Loucy (cell line): Measurements from ENCODE around the gene TUFT1.

Experiments
- EZH2phosphoT487 ChIP-seq: fragments of 200-600 bp; IDR thresholded peaks from 2 replicates; pipeline ENCODE4 v1.6.1; 2018; ENCODE audit warnings: antibody characterized with exemption, mild to moderate bottlenecking, moderate library complexity, borderline replicate concordance
- TF ChIP-seq, protein P1 (sequence below): fragments of 200-600 bp; sonication (generic); conservative IDR thresholded peaks from 2 replicates; pipeline ENCODE4 v1.5.1; 2014; ENCODE audit warnings: mild to moderate bottlenecking, antibody characterized with exemption, low read length

DNA sequence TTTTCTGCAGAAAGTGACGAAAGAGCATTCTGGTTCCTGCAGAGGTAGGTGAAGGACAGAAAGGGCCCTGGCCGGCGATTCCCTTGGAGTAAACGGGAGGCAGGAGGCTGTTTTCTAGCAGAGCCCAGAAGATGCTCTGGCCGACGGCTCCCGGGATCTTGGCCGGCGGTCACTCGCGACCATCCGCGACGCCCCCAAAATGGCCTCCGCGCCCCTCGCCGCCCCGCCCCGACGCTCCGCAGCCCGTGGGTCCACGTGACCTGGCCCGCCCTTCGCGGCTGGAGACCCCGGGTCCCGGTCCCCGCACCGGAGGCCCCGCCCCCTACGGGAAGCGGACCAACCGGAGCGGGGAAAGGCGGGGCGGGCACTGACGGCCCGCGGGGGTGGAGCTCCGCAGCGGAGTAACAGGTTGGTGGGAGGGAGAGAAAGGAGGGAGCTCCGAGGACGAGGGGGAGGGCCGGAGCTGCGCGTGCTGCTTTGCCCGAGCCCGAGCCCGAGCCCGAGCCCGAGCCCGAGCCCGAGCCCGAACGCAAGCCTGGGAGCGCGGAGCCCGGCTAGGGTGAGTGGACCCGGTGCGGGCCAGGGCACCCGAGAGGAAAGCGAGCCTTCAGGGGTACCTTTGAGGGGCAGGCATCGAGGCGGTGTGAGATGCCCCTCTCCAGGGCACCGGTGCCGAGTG, 29.0 kb upstream of the TUFT1 start, which contains the start of gene CGN:
- TF ChIP-seq, protein P1, sequence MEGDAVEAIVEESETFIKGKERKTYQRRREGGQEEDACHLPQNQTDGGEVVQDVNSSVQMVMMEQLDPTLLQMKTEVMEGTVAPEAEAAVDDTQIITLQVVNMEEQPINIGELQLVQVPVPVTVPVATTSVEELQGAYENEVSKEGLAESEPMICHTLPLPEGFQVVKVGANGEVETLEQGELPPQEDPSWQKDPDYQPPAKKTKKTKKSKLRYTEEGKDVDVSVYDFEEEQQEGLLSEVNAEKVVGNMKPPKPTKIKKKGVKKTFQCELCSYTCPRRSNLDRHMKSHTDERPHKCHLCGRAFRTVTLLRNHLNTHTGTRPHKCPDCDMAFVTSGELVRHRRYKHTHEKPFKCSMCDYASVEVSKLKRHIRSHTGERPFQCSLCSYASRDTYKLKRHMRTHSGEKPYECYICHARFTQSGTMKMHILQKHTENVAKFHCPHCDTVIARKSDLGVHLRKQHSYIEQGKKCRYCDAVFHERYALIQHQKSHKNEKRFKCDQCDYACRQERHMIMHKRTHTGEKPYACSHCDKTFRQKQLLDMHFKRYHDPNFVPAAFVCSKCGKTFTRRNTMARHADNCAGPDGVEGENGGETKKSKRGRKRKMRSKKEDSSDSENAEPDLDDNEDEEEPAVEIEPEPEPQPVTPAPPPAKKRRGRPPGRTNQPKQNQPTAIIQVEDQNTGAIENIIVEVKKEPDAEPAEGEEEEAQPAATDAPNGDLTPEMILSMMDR: no peak
- no peak for TF ChIP-seq EZH2phosphoT487
